ENCODE results near the gene CENPH.
"Not testable (repeated sequence)": the region's sequence is repeated elsewhere in the genome, so short reads cannot be mapped to it uniquely, and the experiment has no call there.

CENPH gene

GRCh38 chr5:69211200-69211599 lies 21.8 kb downstream of the CENPH start:
- no peak for DNase-seq

DNA sequence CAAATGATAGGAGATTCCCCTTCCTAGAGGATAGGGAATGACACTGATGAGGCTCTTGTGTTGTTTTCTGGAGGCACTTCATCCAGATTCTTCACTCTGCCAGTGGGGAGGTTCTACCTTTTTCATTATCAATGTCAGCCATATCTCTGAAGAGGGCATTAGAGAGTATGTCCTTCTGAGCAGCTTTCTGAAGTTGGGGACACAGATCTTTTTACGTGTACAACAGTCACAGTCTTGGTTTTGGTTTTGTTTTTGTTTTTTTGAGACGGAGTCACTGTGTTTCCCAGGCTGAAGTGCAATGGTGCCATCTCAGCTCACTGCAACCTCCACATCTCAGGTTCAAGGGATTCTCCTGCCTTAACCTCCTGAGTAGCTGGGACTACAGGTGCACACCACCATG lies 22.6 kb downstream of the CENPH start:
- DNase-seq: no peak

DNA sequence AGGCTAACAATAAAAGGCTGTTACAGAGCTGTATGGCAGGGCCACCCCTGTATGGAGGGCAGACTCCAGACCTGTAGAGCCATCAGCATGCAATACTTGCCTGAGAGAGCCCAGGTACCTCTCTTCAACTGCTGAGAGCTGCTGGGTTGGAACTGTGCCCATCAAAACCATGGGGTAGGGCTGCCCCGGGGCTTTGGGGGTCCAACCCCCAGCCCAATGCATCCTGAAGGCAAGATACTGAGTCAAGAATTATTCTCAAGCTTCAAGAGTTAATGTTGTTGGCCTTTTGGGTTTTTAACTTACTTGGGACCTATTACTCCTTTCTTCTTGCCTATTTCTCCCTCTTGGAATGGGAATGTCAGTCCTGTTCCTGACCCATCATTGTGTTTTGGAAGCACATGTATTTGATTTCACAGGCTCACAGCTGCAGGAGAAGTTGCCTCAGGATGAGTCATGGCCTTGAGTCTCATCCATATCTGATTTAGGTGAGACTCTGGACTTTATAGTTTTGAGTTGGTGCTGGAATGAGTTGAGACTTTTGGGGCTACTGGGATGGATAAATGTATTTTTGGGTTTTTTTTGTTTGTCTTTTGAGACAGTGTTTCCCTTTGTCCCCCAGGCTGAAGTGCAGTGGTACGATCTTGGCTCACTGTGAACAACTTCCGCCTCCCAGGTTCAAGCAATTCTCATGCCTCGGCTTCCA lies 24.3 kb downstream of the CENPH start:
- DNase-seq: no peak

- DNase-seq: no peak
These were observed 27.7 kb downstream of the CENPH start for GRCh38 chr5:69217151-69217511.

- DNase-seq: peak; percentile 89
These were observed 28.5 kb downstream of the CENPH start for GRCh38 chr5:69217548-69218526.

DNA sequence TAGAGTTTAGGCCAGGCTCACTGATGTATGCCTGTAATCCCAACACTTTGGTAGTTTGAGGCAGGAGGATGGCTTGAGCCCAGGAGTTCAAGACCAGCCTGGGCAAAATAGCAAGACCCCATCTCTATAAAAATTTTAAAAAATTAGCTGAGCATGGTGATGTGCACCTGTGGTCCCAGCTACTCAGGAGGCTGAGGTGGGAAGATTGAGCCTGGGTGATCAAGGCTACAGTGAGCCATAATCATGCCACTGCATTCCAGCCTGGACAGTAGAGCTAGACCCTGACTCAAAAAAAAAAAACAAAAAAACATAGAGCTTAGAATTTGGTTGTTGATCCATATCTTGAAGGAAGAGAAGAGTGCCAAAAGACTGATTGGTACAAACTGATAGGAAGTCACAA lies 30.6 kb downstream of the CENPH start:
- no peak for DNase-seq

DNA sequence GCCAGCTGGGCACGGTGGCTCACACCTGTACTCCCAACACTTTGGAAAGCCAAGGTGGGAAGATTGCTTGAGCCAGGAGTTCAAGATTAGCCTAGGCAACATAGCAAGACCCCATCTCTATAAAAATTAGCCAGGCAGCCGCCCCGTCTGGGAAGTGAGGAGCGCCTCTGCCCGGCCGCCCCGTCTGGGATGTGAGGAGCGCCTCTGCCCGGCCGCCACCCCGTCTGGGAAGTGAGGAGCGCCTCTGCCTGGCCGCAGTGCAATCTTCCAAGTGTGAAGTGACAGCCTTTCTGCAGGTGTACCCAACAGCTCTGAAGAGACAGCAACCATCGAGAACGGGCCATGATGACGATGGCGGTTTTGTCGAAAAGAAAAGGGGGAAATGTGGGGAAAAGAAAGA lies 31.0 kb downstream of the CENPH start:
- not testable (repeated sequence) for DNase-seq

- DNase-seq: not testable (repeated sequence)
These were observed 31.4 kb downstream of the CENPH start for GRCh38 chr5:69220833-69221232.

DNA sequence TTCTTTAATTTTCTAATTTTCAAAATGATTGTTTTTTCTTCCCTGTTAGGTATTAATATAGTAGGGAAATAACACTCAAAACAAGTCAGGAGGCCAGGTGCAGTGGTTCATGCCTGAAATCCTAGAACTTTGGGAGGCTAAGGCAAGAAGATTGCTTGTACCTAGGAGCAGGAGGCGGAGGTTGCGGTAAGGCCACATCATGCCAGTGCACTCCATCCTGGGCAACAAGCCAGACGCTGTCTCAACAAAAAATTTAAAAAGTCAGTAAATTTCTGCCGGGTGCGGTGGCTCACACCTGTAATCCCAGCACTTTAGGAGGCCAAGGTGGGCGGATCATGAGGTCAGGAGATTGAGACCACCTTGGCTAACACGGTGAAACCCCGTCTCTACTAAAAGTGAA lies 35.1 kb downstream of the CENPH start:
- DNase-seq: no peak

- no peak for DNase-seq
These were observed 36.5 kb downstream of the CENPH start for GRCh38 chr5:69225860-69226259.

GRCh38 chr5:69230181-69230580 lies 40.8 kb downstream of the CENPH start:
- no peak for DNase-seq

DNA sequence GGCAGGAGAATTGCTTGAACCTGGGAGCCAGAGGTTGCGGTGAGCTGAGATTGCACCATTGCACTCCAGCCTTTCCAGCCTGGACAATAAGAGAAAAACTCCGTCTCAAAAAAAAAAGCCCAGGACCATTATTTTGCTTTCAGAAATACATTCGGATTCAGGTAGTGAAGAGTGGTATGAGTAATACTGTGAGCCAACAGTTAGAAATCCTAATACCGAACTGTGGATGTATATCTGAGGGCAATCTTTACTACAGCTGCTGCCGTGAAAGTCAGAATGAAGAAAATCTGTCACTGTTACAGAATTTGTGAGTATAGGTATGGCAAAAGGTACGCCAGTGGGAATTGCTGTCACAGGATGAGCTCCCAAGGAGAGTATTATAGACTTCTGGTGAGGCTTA lies 41.9 kb downstream of the CENPH start:
- DNase-seq: no peak

DNA sequence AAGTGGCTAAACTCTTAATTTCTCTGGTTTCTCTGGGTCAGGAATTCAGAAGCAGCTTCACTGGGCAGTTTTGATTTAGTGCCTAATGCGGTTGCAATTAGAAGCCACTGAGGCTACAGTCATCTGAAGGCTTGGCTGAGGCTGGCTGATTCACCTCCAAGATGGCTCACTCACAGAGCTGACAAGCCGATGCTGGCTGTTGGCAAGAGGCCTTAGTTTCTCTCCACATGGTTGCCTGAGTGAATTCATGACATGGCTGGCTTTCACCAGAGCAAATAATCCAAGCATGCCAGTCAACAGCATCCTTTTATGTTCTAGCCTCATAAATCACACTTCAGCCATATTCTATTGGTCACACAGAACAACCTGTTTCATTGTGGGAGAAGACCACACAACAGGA lies 42.5 kb downstream of the CENPH start:
- DNase-seq: peak; percentile 66

DNA sequence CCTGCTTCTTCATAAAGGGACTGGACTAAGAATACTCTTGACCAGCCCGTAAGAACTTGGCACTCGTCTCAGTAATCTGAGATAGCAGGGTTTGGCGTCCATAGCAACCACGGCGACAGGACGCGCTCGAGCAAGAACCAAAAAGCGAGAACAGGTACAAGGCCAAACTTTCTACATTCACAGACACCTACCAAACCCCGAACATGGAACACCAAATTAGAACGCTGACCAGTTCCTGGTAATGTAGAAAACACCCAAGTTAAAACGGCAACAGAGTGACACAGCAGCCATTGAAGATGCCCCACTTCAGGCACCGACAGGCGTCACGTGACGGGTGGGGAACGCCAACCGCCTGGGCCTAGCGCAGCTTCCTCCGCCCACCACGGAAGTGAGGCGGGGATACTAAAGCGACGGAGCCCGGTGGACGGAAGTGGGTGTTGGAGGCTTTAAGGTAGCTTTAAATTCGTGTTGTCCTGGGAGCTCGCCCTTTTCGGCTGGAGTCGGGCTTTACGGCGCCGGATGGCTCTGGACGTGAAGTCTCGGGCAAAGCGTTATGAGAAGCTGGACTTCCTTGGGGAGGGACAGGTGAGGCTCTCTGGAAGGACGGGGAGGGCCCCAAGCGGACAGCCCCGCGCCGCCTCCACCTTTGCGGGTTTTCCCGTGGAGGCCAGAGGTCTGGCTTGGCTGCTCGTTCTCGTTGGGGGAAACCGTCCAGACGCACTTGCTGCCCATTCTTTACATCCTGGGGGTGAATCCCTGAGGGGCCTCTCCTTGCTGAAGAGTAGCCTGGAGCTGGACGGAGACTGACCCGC lies 45.3 kb downstream of the CENPH start, which contains the start of gene CDK7:
Gene CDK7 (plus strand): TSS at position 430 of the 812 bp plus-strand sequence. CDS start 90 bp downstream, at position 520.
- peak; percentile 94 for DNase-seq

DNA sequence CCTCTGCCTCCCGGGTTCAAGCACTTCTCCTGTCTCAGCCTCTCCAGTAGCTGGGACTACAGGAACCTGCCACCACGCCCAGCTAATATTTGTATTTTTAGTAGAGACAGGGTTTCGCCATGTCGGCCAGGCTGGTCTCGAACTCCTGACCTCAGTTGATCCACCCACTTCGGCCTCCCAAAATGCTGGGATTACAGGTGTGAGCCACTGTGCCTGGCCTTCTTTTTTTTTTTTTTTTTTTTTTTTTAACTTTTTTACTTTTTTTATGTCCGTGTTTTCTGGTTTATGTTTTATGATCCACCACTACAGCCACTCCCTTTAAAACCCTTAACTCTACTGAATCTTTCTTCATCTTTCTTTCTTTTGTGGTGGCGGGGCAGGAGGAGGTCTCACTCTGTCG lies 47.4 kb downstream of the CENPH start:
- not testable (repeated sequence) for DNase-seq

DNA sequence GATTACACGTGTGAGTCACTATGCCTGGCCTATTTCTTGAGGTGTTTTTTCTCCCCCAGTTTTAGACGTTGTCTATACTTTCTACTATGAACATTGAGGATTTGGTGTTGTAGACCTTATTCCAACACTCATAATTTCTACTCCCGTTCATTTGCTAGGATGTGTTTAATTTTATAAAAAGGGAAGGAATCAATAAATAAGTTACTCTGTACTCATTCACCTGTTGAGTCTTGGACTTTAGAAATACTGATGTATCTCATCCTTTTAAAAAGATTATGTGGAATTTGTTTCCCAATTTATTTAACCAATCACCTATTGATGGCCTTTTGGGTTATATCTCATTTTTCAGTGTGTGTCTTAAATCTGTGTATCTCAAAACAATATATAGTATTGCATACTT lies 48.5 kb downstream of the CENPH start:
- DNase-seq: no peak

DNA sequence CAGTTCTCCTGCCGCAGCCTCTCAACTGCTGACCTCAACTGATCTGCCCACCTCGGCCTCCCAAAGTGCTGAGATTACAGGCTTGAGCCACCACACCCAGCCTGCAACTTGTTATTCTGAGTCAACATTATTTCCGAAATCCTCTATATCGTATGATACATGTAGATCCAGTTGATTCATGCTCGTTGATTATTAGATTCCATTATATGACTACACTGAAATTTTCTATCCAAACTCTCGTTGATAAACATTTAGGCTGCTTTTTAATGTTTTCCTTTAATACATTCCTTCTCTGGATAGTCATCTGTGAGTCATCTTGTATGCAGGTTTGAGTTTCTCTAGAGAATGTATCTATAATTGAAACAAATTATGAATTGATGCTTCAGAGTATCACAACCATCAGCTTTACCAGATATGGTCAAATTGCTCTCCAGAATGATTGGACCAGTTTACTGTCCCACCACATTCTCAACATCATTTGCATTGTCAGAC lies 49.4 kb downstream of the CENPH start:
- DNase-seq: no peak

GRCh38 chr5:69242215-69242927 lies 53.0 kb downstream of the CENPH start:
- DNase-seq: no peak

DNA sequence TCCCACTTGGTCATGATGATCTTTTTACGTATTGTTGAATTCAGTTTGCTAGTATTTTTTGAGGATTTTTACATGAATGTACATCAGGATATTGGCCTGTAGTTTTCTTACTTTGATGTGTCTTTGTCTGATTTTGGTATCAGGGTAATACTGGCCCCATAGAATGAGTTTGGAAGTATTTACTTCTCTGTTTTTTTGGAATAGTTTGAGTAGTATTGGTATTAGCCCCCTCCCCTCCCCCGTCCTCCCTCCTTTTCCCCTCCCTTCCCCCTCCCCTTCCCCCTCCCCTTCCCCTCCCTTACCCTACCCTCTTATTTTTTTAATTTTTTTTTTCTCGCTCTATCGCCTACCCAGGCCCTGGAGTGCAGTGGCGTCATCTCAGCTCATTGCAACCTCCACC lies 55.6 kb downstream of the CENPH start:
- no peak for DNase-seq

DNA sequence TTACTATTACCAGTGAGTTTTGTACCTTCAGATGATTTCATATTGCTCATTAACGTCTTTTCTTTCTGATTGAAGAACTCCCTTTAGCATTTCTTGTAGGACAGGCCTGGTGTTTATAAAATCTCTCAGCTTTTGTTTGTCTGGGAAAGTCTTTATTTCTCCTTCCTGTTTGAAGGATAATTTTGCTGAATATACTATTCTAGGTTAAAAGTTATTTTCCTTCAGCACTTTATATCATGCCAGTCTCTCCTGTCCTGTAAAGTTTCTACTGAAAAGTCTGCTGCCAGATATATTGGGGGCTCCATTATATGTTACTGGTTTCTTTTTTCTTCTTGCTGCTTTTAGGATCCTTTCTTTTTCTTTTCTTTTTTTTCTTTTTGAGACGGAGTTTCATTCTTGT lies 58.6 kb downstream of the CENPH start:
- DNase-seq: no peak

- no peak for DNase-seq
These were observed 61.2 kb downstream of the CENPH start for GRCh38 chr5:69250593-69250992.

- no peak for DNase-seq
These were observed 63.1 kb downstream of the CENPH start for GRCh38 chr5:69252437-69252836.
